SK-N-SH treated with all-trans-retinoic acid at 6 μM for 48 hours (cell line): ENCODE data around the gene GSTM3.
"Not testable (repeated sequence)": the region's sequence is repeated elsewhere in the genome, so short reads cannot be mapped to it uniquely, and the experiment has no call there.

Experiments
- ATAC-seq: fragments of 200-7000 bp; cut with Tn5 transposase; 3 replicates; pipeline ENCODE4 v1.9.1; 2020; ENCODE audit warnings: mild to moderate bottlenecking, moderate library complexity
- ARNTL ChIP-seq: fragments of 450-650 bp; formaldehyde crosslinking; IDR thresholded peaks from 2 replicates; pipeline ENCODE4 v1.5.0; 2020; ENCODE audit warnings: low read depth, mild to moderate bottlenecking, moderate library complexity, borderline replicate concordance
- BACH2 ChIP-seq: fragments of 250-450 bp; sonication (Bioruptor Pico); IDR thresholded peaks from 2 replicates; pipeline ENCODE4 v1.9.0; 2021; ENCODE audit warnings: mild to moderate bottlenecking, borderline replicate concordance
- CSDC2 ChIP-seq: fragments of 250-450 bp; sonication (Bioruptor Pico); IDR thresholded peaks from 2 replicates; pipeline ENCODE4 v1.5.0; 2020; ENCODE audit warnings: mild to moderate bottlenecking, moderate library complexity
- ESRRG ChIP-seq: fragments of 250-450 bp; sonication (Bioruptor Pico); IDR thresholded peaks from 2 replicates; pipeline ENCODE4 v1.6.1; 2021; ENCODE audit warnings: mild to moderate bottlenecking
- GLIS3 ChIP-seq: fragments of 250-450 bp; sonication (Bioruptor Pico); IDR thresholded peaks from 2 replicates; pipeline ENCODE4 v1.5.0; 2020; ENCODE audit warnings: mild to moderate bottlenecking, moderate library complexity
- ISL1 ChIP-seq: fragments of 250-450 bp; sonication (Bioruptor Pico); IDR thresholded peaks from 2 replicates; pipeline ENCODE4 v2.1.2; 2022; ENCODE audit warnings: mild to moderate bottlenecking, moderate library complexity
- OSR1 ChIP-seq: fragments of 250-450 bp; sonication (Bioruptor Pico); IDR thresholded peaks from 2 replicates; pipeline ENCODE4 v1.8.0; 2022; ENCODE audit warnings: moderate library complexity, mild to moderate bottlenecking, inconsistent platforms
- PATZ1 ChIP-seq: fragments of 250-450 bp; sonication (Bioruptor Pico); IDR thresholded peaks from 2 replicates; pipeline ENCODE4 v1.8.0; 2020; ENCODE audit warnings: mild to moderate bottlenecking, moderate library complexity, borderline replicate concordance
- POU6F1 ChIP-seq: fragments of 250-450 bp; sonication (Bioruptor Pico); IDR thresholded peaks from 2 replicates; pipeline ENCODE4 v1.8.0; 2021; ENCODE audit warnings: low read depth, mild to moderate bottlenecking, moderate library complexity, borderline replicate concordance
- RARB ChIP-seq: fragments of 250-450 bp; sonication (Bioruptor Pico); IDR thresholded peaks from 2 replicates; pipeline ENCODE4 v1.8.0; 2021; ENCODE audit warnings: mild to moderate bottlenecking, moderate library complexity
- SNAI2 ChIP-seq: fragments of 250-450 bp; sonication (Bioruptor Pico); IDR thresholded peaks from 2 replicates; pipeline ENCODE4 v1.5.0; 2020; ENCODE audit warnings: mild to moderate bottlenecking, moderate library complexity
- TCF4 ChIP-seq: fragments of 250-450 bp; sonication (Bioruptor Pico); IDR thresholded peaks from 2 replicates; pipeline ENCODE4 v1.8.0; 2021; ENCODE audit warnings: mild to moderate bottlenecking, moderate library complexity, borderline replicate concordance
- TOX ChIP-seq: fragments of 250-450 bp; sonication (Bioruptor Pico); IDR thresholded peaks from 2 replicates; pipeline ENCODE4 v1.8.0; 2021; ENCODE audit warnings: mild to moderate bottlenecking, moderate library complexity, borderline replicate concordance
- ZC3H10 ChIP-seq: fragments of 250-450 bp; sonication (Bioruptor Pico); IDR thresholded peaks from 2 replicates; pipeline ENCODE4 v1.5.1; 2021; ENCODE audit warnings: mild to moderate bottlenecking, moderate library complexity
- ZFP3 ChIP-seq: fragments of 250-450 bp; sonication (Bioruptor Pico); IDR thresholded peaks from 2 replicates; pipeline ENCODE4 v1.5.0; 2020; ENCODE audit warnings: mild to moderate bottlenecking, moderate library complexity
- ZFP30 ChIP-seq: fragments of 450-650 bp; formaldehyde crosslinking; IDR thresholded peaks from 2 replicates; pipeline ENCODE4 v1.5.0; 2022; ENCODE audit warnings: mild to moderate bottlenecking, moderate library complexity
- ZNF565 ChIP-seq: fragments of 450-650 bp; formaldehyde crosslinking; conservative IDR thresholded peaks from 2 replicates; pipeline ENCODE4 v1.5.0; 2020; ENCODE audit warnings: low read depth, mild to moderate bottlenecking, moderate library complexity
- ZNF70 ChIP-seq: fragments of 450-650 bp; formaldehyde crosslinking; IDR thresholded peaks from 2 replicates; pipeline ENCODE4 v1.5.0; 2020; ENCODE audit warnings: mild to moderate bottlenecking, moderate library complexity
- ZNF8 ChIP-seq: fragments of 450-650 bp; formaldehyde crosslinking; IDR thresholded peaks from 2 replicates; pipeline ENCODE4 v1.5.0; 2020; ENCODE audit warnings: mild to moderate bottlenecking, moderate library complexity
- TF ChIP-seq, protein P1 (sequence below): fragments of 250-450 bp; sonication (Bioruptor Pico); IDR thresholded peaks from 2 replicates; pipeline ENCODE4 v1.5.1; 2020; ENCODE audit warnings: low read depth, mild to moderate bottlenecking, moderate library complexity
- TF ChIP-seq, protein P2 (sequence below): fragments of 250-450 bp; sonication (Bioruptor Pico); IDR thresholded peaks from 2 replicates; pipeline ENCODE4 v1.5.0; 2020; ENCODE audit warnings: mild to moderate bottlenecking, moderate library complexity

The GSTM3 gene

DNA sequence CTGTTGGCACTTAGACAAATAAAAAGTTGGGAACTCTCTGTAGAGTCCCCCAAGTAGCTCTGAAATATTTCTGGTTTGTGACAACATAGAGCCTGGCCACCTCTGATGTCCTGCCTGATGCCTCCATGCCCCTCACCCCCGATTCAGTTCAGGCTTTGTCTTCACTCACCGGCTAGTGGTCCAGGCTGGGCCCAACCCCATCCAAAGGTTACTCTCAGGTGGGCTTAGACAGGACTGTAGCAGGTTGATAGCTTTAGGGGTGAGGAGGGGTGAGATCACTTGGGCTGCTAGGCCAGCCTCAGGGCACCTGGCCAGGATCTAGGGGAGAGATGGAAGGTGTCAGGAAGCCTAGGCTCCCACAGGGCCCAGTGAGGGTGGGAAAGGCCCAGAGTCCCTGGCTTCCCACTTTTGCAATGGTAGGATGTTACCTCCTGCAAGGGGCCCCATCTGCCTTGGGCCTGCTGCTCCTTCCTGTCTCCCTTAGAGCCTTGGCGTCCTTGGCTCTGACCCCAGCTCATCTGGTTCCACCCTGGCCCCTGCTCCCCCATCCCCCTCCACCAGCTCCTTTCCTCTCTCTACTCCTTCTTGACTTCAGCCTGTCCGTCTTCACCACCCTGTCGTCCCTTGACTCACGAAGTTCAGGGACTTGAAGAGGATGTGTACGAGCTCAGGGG lies 16.1 kb upstream of the GSTM3 start:
- no peak for TF ChIP-seq ZC3H10 (CRISPR knock-in tag)
- TF ChIP-seq TOX (CRISPR knock-in tag) = no peak
- no peak for TF ChIP-seq SNAI2
- TF ChIP-seq ESRRG (CRISPR knock-in tag) = no peak
- TF ChIP-seq GLIS3 = no peak
- no peak for TF ChIP-seq ZFP30 (CRISPR knock-in tag)
- no peak for TF ChIP-seq CSDC2 (CRISPR knock-in tag)
- TF ChIP-seq, protein P1, sequence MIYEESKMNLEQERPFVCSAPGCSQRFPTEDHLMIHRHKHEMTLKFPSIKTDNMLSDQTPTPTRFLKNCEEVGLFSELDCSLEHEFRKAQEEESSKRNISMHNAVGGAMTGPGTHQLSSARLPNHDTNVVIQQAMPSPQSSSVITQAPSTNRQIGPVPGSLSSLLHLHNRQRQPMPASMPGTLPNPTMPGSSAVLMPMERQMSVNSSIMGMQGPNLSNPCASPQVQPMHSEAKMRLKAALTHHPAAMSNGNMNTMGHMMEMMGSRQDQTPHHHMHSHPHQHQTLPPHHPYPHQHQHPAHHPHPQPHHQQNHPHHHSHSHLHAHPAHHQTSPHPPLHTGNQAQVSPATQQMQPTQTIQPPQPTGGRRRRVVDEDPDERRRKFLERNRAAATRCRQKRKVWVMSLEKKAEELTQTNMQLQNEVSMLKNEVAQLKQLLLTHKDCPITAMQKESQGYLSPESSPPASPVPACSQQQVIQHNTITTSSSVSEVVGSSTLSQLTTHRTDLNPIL = no peak
- no peak for TF ChIP-seq PATZ1 (CRISPR knock-in tag)
- TF ChIP-seq ZNF565 (CRISPR knock-in tag) = no peak
- TF ChIP-seq ARNTL (CRISPR knock-in tag) = no peak
- no peak for TF ChIP-seq POU6F1
- TF ChIP-seq BACH2 (CRISPR knock-in tag) = no peak
- TF ChIP-seq, protein P2, sequence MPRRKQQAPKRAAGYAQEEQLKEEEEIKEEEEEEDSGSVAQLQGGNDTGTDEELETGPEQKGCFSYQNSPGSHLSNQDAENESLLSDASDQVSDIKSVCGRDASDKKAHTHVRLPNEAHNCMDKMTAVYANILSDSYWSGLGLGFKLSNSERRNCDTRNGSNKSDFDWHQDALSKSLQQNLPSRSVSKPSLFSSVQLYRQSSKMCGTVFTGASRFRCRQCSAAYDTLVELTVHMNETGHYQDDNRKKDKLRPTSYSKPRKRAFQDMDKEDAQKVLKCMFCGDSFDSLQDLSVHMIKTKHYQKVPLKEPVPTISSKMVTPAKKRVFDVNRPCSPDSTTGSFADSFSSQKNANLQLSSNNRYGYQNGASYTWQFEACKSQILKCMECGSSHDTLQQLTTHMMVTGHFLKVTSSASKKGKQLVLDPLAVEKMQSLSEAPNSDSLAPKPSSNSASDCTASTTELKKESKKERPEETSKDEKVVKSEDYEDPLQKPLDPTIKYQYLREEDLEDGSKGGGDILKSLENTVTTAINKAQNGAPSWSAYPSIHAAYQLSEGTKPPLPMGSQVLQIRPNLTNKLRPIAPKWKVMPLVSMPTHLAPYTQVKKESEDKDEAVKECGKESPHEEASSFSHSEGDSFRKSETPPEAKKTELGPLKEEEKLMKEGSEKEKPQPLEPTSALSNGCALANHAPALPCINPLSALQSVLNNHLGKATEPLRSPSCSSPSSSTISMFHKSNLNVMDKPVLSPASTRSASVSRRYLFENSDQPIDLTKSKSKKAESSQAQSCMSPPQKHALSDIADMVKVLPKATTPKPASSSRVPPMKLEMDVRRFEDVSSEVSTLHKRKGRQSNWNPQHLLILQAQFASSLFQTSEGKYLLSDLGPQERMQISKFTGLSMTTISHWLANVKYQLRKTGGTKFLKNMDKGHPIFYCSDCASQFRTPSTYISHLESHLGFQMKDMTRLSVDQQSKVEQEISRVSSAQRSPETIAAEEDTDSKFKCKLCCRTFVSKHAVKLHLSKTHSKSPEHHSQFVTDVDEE (CRISPR knock-in tag) = no peak
- TF ChIP-seq TCF4 (CRISPR knock-in tag) = no peak
- ATAC-seq = no peak

DNA sequence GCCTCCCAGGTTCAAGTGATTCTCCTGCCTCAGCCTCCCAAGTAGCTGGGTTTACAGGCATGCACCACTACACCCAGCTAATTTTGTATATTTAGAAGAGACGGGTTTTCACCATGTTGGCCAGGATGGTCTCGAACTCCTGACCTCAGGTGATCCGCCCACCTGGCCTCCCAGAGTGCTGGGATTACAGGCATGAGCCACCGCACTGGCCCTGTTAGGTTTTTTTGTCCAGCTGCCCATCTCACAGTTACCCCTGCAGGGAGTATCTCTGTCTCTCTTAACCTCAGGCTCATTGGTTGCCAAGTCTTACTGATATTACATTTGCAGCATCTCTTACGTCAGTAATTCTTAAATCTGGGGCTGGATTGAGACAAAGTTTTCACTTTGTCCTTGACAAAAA lies 15.5 kb upstream of the GSTM3 start:
- ATAC-seq = not testable (repeated sequence)

- no peak for ATAC-seq
- TF ChIP-seq ARNTL (CRISPR knock-in tag) (no peak), CSDC2 (CRISPR knock-in tag) (no peak), ZFP3 (CRISPR knock-in tag) (no peak), ISL1 (CRISPR knock-in tag) (no peak), ZNF70 (CRISPR knock-in tag) (no peak), GLIS3 (no peak), POU6F1 (no peak), ZNF8 (CRISPR knock-in tag) (no peak), TOX (CRISPR knock-in tag) (no peak), BACH2 (CRISPR knock-in tag) (no peak), RARB (CRISPR knock-in tag) (no peak), SNAI2 (no peak), ZNF565 (CRISPR knock-in tag) (no peak), ESRRG (CRISPR knock-in tag) (no peak), ZC3H10 (CRISPR knock-in tag) (no peak), OSR1 (no peak), TCF4 (CRISPR knock-in tag) (no peak)
- TF ChIP-seq, protein P2 (CRISPR knock-in tag) = no peak
- TF ChIP-seq, protein P1 = no peak
These were observed 13.9 kb upstream of the GSTM3 start for GRCh38 chr1:109754738-109755137.
